GM12878 (cell line): ENCODE results near the gene SLC5A2. TPM values are rescaled to one million over a fixed set of nuclear protein-coding genes. Genes with fewer than 3 reads are reported as not detected.

Experiments
- BACH1 ChIP-seq: fragments of 450-650 bp; IDR thresholded peaks from 2 replicates; pipeline ENCODE4 v1.6.1; 2017; ENCODE audit warnings: mild to moderate bottlenecking, borderline replicate concordance
- DPF2 ChIP-seq: fragments of 450-650 bp; IDR thresholded peaks from 2 replicates; pipeline ENCODE4 v1.6.1; 2017; ENCODE audit warnings: mild to moderate bottlenecking
- IRF4 ChIP-seq: IDR thresholded peaks from 2 replicates; pipeline ENCODE4 v1.6.1; 2011; ENCODE audit warnings: low read depth, low read length
- JUND ChIP-seq: IDR thresholded peaks from 2 replicates; pipeline ENCODE4 v1.6.1; 2012; ENCODE audit warnings: low read depth, mild to moderate bottlenecking, low read length, improper control_type of control experiment, moderate library complexity
- MYC ChIP-seq: IDR thresholded peaks from 2 replicates; pipeline ENCODE4 v1.6.1; 2011; ENCODE audit warnings: mild to moderate bottlenecking, low read length, moderate library complexity, inconsistent platforms; ENCODE audit not compliant: insufficient read depth, insufficient replicate concordance, insufficient read length, severe bottlenecking
- NRF1 ChIP-seq: conservative IDR thresholded peaks from 2 replicates; pipeline ENCODE4 v1.6.1; 2011; ENCODE audit warnings: mild to moderate bottlenecking, low read depth, low read length, improper control_type of control experiment
- POU2F2 ChIP-seq: IDR thresholded peaks from 3 replicates; pipeline ENCODE4 v1.6.1; 2011; ENCODE audit warnings: low read depth, mild to moderate bottlenecking, low read length, borderline replicate concordance
- RAD21 ChIP-seq: IDR thresholded peaks from 2 replicates; pipeline ENCODE4 v1.6.1; 2011; ENCODE audit warnings: mild to moderate bottlenecking, low read depth, low read length, moderate library complexity; ENCODE audit not compliant: insufficient read depth
- RAD51 ChIP-seq: fragments of 450-650 bp; IDR thresholded peaks from 2 replicates; pipeline ENCODE4 v1.6.1; 2016; ENCODE audit warnings: moderate library complexity, mild to moderate bottlenecking, inconsistent platforms
- SIX5 ChIP-seq: IDR thresholded peaks from 2 replicates; pipeline ENCODE4 v1.6.1; 2011; ENCODE audit warnings: mild to moderate bottlenecking, low read depth, low read length, moderate library complexity; ENCODE audit not compliant: severe bottlenecking
- SREBF1 ChIP-seq: IDR thresholded peaks from 2 replicates; pipeline ENCODE4 v1.6.1; 2012; ENCODE audit warnings: mild to moderate bottlenecking, low read length
- SREBF2 ChIP-seq: IDR thresholded peaks from 2 replicates; pipeline ENCODE4 v1.6.1; 2012; ENCODE audit warnings: mild to moderate bottlenecking, low read length
- SRF ChIP-seq, 2 experiments: IDR thresholded peaks; 2 replicates each; pipeline ENCODE4 v1.6.1; 2011; ENCODE audit warnings: low read depth in 2 of 2, low read length in 2 of 2, mild to moderate bottlenecking in 1 of 2, moderate library complexity in 1 of 2
- ZNF217 ChIP-seq: fragments of 450-650 bp; IDR thresholded peaks from 2 replicates; pipeline ENCODE4 v1.6.1; 2017; ENCODE audit warnings: antibody characterized with exemption, mild to moderate bottlenecking
- ZZZ3 ChIP-seq: IDR thresholded peaks from 2 replicates; pipeline ENCODE4 v1.6.1; 2011; ENCODE audit warnings: low read depth; ENCODE audit not compliant: control insufficient read depth, insufficient read length
- polyA plus RNA-seq, 11 experiments: library from polyadenylated mRNA; depleted of rRNA in 4 of 11; unstranded in 6 of 11; stranded (reverse) in 5 of 11; fragments of >200 nt; fragmentation: Nextera tagmentation in 4 of 11; fragmentation: Illumina TruSeq in 1 of 11; extraction: Ambion mirVana in 4 of 11; extraction: Trizol in 1 of 11; gene quantifications; 1 replicate in 1 of 11; 2 replicates in 10 of 11; pipeline versions ENCODE4 v1.2.1 to v1.2.3, GENCODE V29; 2011 to 2016; ENCODE audit warnings: inconsistent platforms in 2 of 11, missing spikeins in 2 of 11, low read depth in 1 of 11
- total RNA-seq, 4 experiments: library from RNA; depleted of rRNA in 3 of 4; stranded (reverse); fragments of >200 nt in 3 of 4; fragmentation: Illumina TruSeq in 1 of 4; extraction: Trizol in 1 of 4; gene quantifications; 2 replicates each; pipeline versions ENCODE4 v1.2.1 to v1.2.3, GENCODE V29; 2013 to 2021
- TF ChIP-seq, protein P1 (sequence below): IDR thresholded peaks from 2 replicates; pipeline ENCODE4 v1.6.1; 2012; ENCODE audit warnings: mild to moderate bottlenecking, low read depth, low read length
- TF ChIP-seq, protein P2 (sequence below): fragments of 450-650 bp; conservative IDR thresholded peaks from 2 replicates; pipeline ENCODE4 v1.6.1; 2017; ENCODE audit warnings: mild to moderate bottlenecking, moderate library complexity
- TF ChIP-seq, protein P3 (sequence below): fragments of 450-650 bp; formaldehyde crosslinking; IDR thresholded peaks from 2 replicates; pipeline ENCODE4 v1.5.0; 2022; ENCODE audit warnings: mild to moderate bottlenecking, missing genetic modification characterization
- TF ChIP-seq, protein P4 (sequence below): IDR thresholded peaks from 2 replicates; pipeline ENCODE4 v1.6.1; 2011; ENCODE audit warnings: borderline replicate concordance, low read depth, mild to moderate bottlenecking, moderate library complexity, mixed read lengths, low read length; ENCODE audit not compliant: insufficient read depth; ENCODE audit errors: extremely low read length

SLC5A2 gene
- total and polyA plus RNA-seq, 10 of the 15 experiments (the other 5 are each of a cell fraction or from before 2014, with no cell fraction given), result 3.6 to 4.8 (median 4.4) TPM; not detected in 6

DNA sequence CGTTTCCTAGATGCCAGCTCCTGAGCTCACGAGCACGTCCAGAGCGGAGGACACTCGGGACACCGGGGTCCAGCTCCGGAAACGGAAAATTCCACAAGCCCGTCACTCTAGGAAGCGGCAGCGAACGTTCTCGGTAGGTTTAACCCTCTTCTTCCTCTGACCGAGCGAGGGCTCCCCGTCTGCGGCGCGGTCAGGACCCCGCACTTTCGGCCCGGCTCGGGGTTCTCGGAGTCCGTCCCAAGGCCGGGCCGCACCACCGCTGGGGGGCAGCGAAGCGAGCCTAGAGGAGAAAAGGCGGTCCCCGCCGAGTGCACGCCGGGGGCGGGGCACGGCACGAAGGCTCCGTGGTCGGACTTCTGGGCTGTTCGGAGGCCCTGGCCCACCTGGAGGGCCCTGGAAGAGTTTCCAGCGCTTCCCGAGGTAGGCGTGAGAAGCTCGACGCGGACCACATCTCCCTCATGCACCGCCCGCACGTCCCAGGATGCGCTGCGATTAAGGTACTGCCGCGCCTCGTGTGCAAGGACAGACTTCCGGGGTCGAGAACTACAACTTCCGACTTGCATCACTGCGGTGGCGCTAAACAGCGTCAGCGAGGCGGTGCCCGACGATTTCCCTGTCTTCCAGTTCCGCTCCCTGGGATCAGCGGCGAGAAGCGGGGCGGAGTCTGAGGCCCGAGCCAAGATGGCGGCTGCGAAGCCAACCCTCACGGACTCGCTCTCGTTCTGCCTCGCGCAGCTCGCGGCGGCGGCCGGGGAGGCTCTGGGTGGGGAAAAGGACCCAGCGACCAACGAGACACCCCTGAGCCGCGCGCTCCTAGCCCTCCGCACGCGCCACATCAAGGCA is 23.9 kb upstream of the SLC5A2 start, which contains the start of gene ARMC5 (continued):
- TF ChIP-seq, protein P1, sequence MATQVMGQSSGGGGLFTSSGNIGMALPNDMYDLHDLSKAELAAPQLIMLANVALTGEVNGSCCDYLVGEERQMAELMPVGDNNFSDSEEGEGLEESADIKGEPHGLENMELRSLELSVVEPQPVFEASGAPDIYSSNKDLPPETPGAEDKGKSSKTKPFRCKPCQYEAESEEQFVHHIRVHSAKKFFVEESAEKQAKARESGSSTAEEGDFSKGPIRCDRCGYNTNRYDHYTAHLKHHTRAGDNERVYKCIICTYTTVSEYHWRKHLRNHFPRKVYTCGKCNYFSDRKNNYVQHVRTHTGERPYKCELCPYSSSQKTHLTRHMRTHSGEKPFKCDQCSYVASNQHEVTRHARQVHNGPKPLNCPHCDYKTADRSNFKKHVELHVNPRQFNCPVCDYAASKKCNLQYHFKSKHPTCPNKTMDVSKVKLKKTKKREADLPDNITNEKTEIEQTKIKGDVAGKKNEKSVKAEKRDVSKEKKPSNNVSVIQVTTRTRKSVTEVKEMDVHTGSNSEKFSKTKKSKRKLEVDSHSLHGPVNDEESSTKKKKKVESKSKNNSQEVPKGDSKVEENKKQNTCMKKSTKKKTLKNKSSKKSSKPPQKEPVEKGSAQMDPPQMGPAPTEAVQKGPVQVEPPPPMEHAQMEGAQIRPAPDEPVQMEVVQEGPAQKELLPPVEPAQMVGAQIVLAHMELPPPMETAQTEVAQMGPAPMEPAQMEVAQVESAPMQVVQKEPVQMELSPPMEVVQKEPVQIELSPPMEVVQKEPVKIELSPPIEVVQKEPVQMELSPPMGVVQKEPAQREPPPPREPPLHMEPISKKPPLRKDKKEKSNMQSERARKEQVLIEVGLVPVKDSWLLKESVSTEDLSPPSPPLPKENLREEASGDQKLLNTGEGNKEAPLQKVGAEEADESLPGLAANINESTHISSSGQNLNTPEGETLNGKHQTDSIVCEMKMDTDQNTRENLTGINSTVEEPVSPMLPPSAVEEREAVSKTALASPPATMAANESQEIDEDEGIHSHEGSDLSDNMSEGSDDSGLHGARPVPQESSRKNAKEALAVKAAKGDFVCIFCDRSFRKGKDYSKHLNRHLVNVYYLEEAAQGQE, result no peak
- TF ChIP-seq, protein P2, sequence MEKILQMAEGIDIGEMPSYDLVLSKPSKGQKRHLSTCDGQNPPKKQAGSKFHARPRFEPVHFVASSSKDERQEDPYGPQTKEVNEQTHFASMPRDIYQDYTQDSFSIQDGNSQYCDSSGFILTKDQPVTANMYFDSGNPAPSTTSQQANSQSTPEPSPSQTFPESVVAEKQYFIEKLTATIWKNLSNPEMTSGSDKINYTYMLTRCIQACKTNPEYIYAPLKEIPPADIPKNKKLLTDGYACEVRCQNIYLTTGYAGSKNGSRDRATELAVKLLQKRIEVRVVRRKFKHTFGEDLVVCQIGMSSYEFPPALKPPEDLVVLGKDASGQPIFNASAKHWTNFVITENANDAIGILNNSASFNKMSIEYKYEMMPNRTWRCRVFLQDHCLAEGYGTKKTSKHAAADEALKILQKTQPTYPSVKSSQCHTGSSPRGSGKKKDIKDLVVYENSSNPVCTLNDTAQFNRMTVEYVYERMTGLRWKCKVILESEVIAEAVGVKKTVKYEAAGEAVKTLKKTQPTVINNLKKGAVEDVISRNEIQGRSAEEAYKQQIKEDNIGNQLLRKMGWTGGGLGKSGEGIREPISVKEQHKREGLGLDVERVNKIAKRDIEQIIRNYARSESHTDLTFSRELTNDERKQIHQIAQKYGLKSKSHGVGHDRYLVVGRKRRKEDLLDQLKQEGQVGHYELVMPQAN, result no peak; the same call in none of the 2 replicates
- TF ChIP-seq SRF (IDR thresholded peaks at IDR 0.05; ENCODE audit: low read depth in 2 of 2, low read length in 2 of 2) (no peak), JUND (no peak), RAD51 (no peak), ZNF217 (no peak), ZZZ3 (no peak), SREBF1 (peak; percentile 48; the same call in 1 of the 2 replicates), POU2F2 (peak; percentile 66; the same call in 1 of the 3 replicates), SIX5 (peak; percentile 83), IRF4 (peak; percentile 61; the same call in 1 of the 2 replicates), NRF1 (no peak), BACH1 (no peak; the same call in 1 of the 2 replicates), SREBF2 (no peak), DPF2 (peak; percentile 45), RAD21 (0 out of 2 replicates have a peak, but pooled peaks have one; percentile 13), MYC (peak; percentile 90)
- TF ChIP-seq, protein P3, sequence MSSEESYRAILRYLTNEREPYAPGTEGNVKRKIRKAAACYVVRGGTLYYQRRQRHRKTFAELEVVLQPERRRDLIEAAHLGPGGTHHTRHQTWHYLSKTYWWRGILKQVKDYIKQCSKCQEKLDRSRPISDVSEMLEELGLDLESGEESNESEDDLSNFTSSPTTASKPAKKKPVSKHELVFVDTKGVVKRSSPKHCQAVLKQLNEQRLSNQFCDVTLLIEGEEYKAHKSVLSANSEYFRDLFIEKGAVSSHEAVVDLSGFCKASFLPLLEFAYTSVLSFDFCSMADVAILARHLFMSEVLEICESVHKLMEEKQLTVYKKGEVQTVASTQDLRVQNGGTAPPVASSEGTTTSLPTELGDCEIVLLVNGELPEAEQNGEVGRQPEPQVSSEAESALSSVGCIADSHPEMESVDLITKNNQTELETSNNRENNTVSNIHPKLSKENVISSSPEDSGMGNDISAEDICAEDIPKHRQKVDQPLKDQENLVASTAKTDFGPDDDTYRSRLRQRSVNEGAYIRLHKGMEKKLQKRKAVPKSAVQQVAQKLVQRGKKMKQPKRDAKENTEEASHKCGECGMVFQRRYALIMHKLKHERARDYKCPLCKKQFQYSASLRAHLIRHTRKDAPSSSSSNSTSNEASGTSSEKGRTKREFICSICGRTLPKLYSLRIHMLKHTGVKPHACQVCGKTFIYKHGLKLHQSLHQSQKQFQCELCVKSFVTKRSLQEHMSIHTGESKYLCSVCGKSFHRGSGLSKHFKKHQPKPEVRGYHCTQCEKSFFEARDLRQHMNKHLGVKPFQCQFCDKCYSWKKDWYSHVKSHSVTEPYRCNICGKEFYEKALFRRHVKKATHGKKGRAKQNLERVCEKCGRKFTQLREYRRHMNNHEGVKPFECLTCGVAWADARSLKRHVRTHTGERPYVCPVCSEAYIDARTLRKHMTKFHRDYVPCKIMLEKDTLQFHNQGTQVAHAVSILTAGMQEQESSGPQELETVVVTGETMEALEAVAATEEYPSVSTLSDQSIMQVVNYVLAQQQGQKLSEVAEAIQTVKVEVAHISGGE (CRISPR knock-in tag), result no peak
- TF ChIP-seq, protein P4, sequence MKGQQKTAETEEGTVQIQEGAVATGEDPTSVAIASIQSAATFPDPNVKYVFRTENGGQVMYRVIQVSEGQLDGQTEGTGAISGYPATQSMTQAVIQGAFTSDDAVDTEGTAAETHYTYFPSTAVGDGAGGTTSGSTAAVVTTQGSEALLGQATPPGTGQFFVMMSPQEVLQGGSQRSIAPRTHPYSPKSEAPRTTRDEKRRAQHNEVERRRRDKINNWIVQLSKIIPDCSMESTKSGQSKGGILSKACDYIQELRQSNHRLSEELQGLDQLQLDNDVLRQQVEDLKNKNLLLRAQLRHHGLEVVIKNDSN, result no peak
